ENCODE measurements around the gene MAN2A2.

The MAN2A2 gene

GRCh38 chr15:90966262-90966661 lies 63.2 kb downstream of the MAN2A2 start:
- DNase-seq (ENCODE audit: low spot score) = no peak

- DNase-seq (ENCODE audit: low spot score) = no peak
These were observed 64.1 kb downstream of the MAN2A2 start for GRCh38 chr15:90967206-90967605.

- no peak for DNase-seq (ENCODE audit: low spot score)
These were observed 65.3 kb downstream of the MAN2A2 start for GRCh38 chr15:90968434-90968833.

GRCh38 chr15:90970274-90970673 lies 67.2 kb downstream of the MAN2A2 start:
- DNase-seq (ENCODE audit: low spot score) = no peak

GRCh38 chr15:90972133-90972532 lies 69.0 kb downstream of the MAN2A2 start:
- DNase-seq (ENCODE audit: low spot score) = no peak

Measured in HuH-7.5 (cell line).